SU-DHL-6 (cell line): Measurements from ENCODE around the gene IGF1.

ENCODE experiments used
- H2AFZ ChIP-seq: fragments of 200-600 bp; sonication (generic); 2 replicates; pipeline ENCODE4 v1.6.1; 2014; ENCODE audit warnings: low read depth, mild to moderate bottlenecking, moderate library complexity, mixed read lengths, antibody characterized with exemption, low read length; ENCODE audit not compliant: severe bottlenecking
- H3F3A ChIP-seq: fragments of 200-600 bp; shearing (Covaris generic); 2 replicates; pipeline ENCODE4 v1.6.0; 2016; ENCODE audit warnings: antibody characterized with exemption, mild to moderate bottlenecking; ENCODE audit not compliant: insufficient read depth
- H3K27ac ChIP-seq: fragments of 200-600 bp; sonication (generic); 2 replicates; pipeline ENCODE4 v1.5.1; 2016; ENCODE audit warnings: low read depth, mild to moderate bottlenecking, low read length, moderate library complexity, mixed read lengths
- H3K27me3 ChIP-seq: fragments of 200-600 bp; sonication (generic), shearing (Covaris generic); 2 replicates; pipeline ENCODE4 v1.6.0; 2014; ENCODE audit warnings: mild to moderate bottlenecking, low read length
- H3K36me3 ChIP-seq: fragments of 200-600 bp; sonication (generic); 2 replicates; pipeline ENCODE4 v1.6.1; 2014; ENCODE audit warnings: mild to moderate bottlenecking, low read length, mixed read lengths
- H3K4me2 ChIP-seq: fragments of 300-600, 200-600 bp; shearing (Covaris generic), sonication (generic); 2 replicates; pipeline ENCODE4 v1.6.0; 2014; ENCODE audit warnings: low read length, low read depth, mild to moderate bottlenecking; ENCODE audit not compliant: poor library complexity, severe bottlenecking
- H3K4me3 ChIP-seq: fragments of 200-600 bp; sonication (generic); 2 replicates; pipeline ENCODE4 v1.5.1; 2014; ENCODE audit warnings: antibody characterized with exemption, low read length, mild to moderate bottlenecking, mixed read lengths; ENCODE audit not compliant: insufficient read depth, poor library complexity, severe bottlenecking
- H3K79me2 ChIP-seq: fragments of 200-600 bp; sonication (generic); 2 replicates; pipeline ENCODE4 v1.6.1; 2014; ENCODE audit warnings: mild to moderate bottlenecking, low read length, moderate library complexity; ENCODE audit not compliant: insufficient read depth
- H3K9ac ChIP-seq: fragments of 200-600 bp; sonication (generic); 2 replicates; pipeline ENCODE4 v1.7.0; 2014; ENCODE audit warnings: mild to moderate bottlenecking, low read length
- H3K9me2 ChIP-seq: fragments of 200-600 bp; sonication (generic); replicated peaks from 2 replicates; pipeline ENCODE4 v1.6.1; 2014; ENCODE audit warnings: low read length; ENCODE audit not compliant: insufficient read depth
- H3K9me3 ChIP-seq: fragments of 200-600 bp; sonication (generic); 2 replicates; pipeline ENCODE4 v1.6.1; 2014; ENCODE audit warnings: low read length, mixed read lengths; ENCODE audit not compliant: insufficient read depth
- H4K20me1 ChIP-seq: fragments of 200-600 bp; sonication (generic); 2 replicates; pipeline ENCODE4 v1.6.1; 2014; ENCODE audit warnings: low read depth, mild to moderate bottlenecking, antibody characterized with exemption, low read length, moderate library complexity, mixed read lengths
- EZH2phosphoT487 ChIP-seq: fragments of 200-600 bp; sonication (generic), shearing (Covaris generic); conservative IDR thresholded peaks from 2 replicates; pipeline ENCODE4 v1.6.1; 2018; ENCODE audit warnings: mild to moderate bottlenecking, antibody characterized with exemption, low read length, moderate library complexity, mixed read lengths
- TF ChIP-seq, protein P1 (sequence below): fragments of 200-600 bp; sonication (generic); IDR thresholded peaks from one replicate; pipeline ENCODE4 v1.5.1; 2017; ENCODE audit warnings: antibody characterized with exemption, mild to moderate bottlenecking, low read length, moderate library complexity; ENCODE audit not compliant: insufficient read depth, poor library complexity, severe bottlenecking

Gene IGF1

DNA sequence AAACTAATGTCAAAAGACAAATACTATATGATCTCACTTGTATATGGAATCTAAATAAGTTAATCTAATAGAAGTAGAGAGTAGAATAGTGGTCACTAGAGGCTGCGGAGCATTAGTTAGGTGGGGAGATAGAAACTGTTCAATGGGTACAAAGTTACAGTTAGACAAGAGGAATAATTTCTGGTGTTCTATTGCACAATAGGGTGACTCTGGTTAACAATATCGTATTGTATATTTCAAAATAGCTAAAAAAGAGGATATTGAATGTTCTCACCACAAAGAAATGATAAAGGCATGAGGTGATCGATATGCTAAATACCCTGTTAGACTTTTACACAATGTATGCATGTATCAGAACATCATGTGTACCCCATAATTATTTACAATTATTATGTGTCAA lies 42.9 kb downstream of the IGF1 start:
- no peak for TF ChIP-seq EZH2phosphoT487
- TF ChIP-seq, protein P1, sequence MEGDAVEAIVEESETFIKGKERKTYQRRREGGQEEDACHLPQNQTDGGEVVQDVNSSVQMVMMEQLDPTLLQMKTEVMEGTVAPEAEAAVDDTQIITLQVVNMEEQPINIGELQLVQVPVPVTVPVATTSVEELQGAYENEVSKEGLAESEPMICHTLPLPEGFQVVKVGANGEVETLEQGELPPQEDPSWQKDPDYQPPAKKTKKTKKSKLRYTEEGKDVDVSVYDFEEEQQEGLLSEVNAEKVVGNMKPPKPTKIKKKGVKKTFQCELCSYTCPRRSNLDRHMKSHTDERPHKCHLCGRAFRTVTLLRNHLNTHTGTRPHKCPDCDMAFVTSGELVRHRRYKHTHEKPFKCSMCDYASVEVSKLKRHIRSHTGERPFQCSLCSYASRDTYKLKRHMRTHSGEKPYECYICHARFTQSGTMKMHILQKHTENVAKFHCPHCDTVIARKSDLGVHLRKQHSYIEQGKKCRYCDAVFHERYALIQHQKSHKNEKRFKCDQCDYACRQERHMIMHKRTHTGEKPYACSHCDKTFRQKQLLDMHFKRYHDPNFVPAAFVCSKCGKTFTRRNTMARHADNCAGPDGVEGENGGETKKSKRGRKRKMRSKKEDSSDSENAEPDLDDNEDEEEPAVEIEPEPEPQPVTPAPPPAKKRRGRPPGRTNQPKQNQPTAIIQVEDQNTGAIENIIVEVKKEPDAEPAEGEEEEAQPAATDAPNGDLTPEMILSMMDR = no peak
- no peak overlapping the region for H3K27ac ChIP-seq
- H3K79me2 ChIP-seq = no peaks in the 10 kb centered on the region

DNA sequence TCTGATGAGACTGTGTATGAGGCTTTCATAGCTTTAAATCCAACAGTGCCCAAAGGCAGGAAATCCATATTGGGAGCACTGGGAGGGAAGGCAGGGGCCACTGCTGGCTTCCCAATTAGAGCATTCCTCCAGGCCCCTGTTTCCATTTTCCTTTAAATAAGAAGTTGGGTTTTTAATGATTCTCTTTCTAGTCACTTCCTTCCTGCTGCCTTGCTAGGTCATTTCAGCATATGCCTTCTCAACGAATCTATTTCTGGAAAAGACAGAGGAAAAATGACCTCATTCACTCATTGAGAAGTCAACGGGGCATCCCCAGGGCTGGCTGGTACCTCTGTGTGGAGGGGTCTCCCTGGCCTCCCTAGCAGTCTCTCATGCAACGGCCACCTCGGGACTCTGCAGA lies 43.5 kb downstream of the IGF1 start:
- Histone ChIP-seq H3K9me2 (no peaks in the 10 kb centered on the region), H3F3A (no peaks in the 10 kb centered on the region), H3K4me3 (no peak overlapping the region), H3K9me3 (no peaks in the 10 kb centered on the region), H3K27ac (no peak overlapping the region), H3K27me3 (no peaks in the 10 kb centered on the region), H3K9ac (no peak overlapping the region), H4K20me1 (no peaks in the 10 kb centered on the region), H3K36me3 (no peaks in the 10 kb centered on the region), H3K79me2 (no peaks in the 10 kb centered on the region), H3K4me2 (no peak overlapping the region), H2AFZ (no peak overlapping the region)
- no peak for TF ChIP-seq EZH2phosphoT487
- TF ChIP-seq, protein P1 = no peak

More for the DNA sequence above, 42.9 kb downstream of the IGF1 start:
- no peaks in the 10 kb centered on the region for H3K27me3 ChIP-seq
- no peaks in the 10 kb centered on the region for H3K36me3 ChIP-seq
- H3K4me3 ChIP-seq = no peak overlapping the region
- H3K9me2 ChIP-seq = no peaks in the 10 kb centered on the region
- no peak overlapping the region for H3K9ac ChIP-seq
- no peaks in the 10 kb centered on the region for H3F3A ChIP-seq
- H3K4me2 ChIP-seq = no peak overlapping the region
- no peaks in the 10 kb centered on the region for H3K9me3 ChIP-seq
- H2AFZ ChIP-seq = no peak overlapping the region
- H4K20me1 ChIP-seq = no peaks in the 10 kb centered on the region

DNA sequence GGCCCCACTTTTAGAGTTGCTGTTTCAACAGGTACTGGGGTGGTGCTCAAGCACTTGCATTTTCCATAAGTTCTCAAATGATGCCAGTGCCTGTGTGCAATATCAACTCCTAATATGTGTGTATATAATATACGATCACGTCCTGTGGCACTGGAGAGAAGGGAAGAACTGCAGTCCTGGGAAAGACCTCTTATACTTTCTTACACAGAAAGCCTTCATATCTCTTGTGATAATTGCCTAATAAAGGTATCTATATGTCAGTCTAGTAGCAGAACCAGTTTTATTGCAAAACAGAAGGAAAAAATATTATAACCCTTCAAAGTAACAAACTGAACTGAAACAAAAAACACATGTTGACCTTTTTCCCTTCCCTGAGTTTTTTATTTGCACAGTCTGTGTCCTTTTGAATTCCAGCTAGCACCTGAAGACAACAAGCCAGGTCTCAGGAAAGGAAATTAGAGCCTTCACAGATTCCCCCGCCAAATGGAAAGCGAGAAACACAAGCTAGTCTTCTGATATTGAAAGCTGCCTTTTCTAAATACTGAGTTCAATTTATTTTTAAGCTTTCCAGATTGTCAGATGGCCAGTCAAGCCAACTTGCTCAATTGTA lies 44.4 kb downstream of the IGF1 start:
- H3K27me3 ChIP-seq = no peaks in the 10 kb centered on the region
- H2AFZ ChIP-seq = no peak overlapping the region
- no peaks in the 10 kb centered on the region for H4K20me1 ChIP-seq
- no peak for TF ChIP-seq EZH2phosphoT487
- TF ChIP-seq, protein P1 = no peak
- no peak overlapping the region for H3K4me2 ChIP-seq
- H3K79me2 ChIP-seq = no peaks in the 10 kb centered on the region
- H3K9ac ChIP-seq = no peak overlapping the region
- H3K9me3 ChIP-seq = no peaks in the 10 kb centered on the region
- H3K9me2 ChIP-seq = no peaks in the 10 kb centered on the region
- no peak overlapping the region for H3K27ac ChIP-seq
- H3F3A ChIP-seq = no peaks in the 10 kb centered on the region
- H3K4me3 ChIP-seq = no peak overlapping the region
- no peaks in the 10 kb centered on the region for H3K36me3 ChIP-seq
